ENCODE data around the gene PARD3. TPM values are rescaled to one million over a fixed set of nuclear protein-coding genes. Genes with fewer than 3 reads are reported as not detected.
"Not testable (repeated sequence)": the region's sequence is repeated elsewhere in the genome, so short reads cannot be mapped to it uniquely, and the experiment has no call there.

PARD3 gene
- total RNA-seq, 1 donor from 2014 or later: 25.3 TPM

DNA sequence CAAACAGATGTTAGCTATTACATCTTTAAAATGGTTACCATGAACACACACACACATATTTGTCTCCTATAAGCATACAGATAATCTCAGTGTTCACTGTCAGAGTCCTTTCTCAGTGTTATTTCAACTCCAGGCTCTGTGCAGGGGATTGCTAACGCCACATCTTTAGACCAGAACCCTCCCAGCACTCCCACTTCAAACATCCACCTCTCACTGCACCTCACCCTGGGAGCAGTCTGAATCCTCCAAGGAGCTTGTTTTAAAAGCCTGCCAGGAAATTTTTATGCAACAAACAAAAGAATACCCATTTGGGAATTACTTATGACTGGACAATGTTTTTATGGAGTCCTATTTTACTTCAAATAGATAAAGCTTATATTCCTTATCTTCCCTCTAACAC is 107.4 kb downstream of the PARD3 start:
- intact Hi-C loops (cut with micrococcal nuclease): no loop called here
- DNase-seq: no peak
- no peak for ATAC-seq

- ATAC-seq; intact Hi-C loops (cut with micrococcal nuclease); DNase-seq: not testable (repeated sequence)
Observed at GRCh38 chr10:34706992-34707391, 108.1 kb downstream of the PARD3 start.

DNA sequence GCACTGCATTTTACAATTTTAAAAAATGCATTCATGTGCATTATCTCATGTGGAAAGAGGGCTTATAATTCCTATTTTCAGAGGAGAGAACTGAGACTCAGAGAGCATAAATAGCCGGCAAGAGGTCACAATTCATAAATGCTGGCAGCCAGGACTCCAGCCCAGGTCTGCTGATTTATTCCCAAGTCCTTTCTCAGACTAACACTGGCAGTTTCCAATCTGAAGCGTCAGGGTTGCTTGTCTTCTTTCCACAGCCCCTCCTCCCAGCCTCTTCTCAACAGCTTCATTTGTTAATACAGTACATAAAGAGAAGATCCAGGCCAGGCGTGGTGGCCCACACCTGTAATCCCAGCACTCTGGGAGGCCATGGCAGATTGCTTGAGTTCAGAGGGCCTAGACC is 108.9 kb downstream of the PARD3 start:
- DNase-seq (no peak), ATAC-seq (peak; percentile 29)
- intact Hi-C loops (cut with micrococcal nuclease): no loop called here

GRCh38 chr10:34705563-34705962 is 109.5 kb downstream of the PARD3 start:
- DNase-seq (no peak), ATAC-seq (no peak)
- intact Hi-C loops (cut with micrococcal nuclease): no loop called here

DNA sequence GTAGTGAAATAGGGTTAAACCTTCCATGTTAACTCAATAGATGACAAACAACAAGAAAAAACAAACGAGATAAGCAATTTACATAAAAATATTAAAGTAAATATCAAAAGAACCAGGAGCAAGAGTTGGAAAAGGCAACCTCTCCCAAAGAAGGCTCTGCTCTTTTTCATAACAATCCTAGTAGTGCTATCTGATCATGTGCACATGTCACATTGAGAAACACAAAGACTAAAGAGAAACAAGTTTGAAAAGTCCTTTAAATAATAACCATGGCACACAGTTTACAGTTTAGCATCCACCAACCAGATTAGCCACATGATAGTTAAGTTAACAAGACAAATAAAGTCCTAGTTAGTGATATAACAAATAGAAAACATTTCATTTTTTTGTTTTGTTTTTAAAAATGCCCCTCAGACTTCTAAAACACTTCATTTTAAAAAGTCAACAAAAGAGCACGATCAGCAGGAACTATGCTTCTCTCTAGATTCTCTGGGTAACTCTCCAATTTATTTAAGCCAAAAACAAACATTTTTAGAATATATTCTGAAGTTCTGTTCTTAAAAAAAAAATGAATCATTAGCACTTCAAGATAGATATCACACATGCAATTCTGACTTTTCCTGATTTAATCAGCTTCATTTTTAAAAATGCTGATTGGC is 110.4 kb downstream of the PARD3 start:
- intact Hi-C loops (cut with micrococcal nuclease): no loop called here
- ATAC-seq: no peak

GRCh38 chr10:34702982-34703381 is 112.1 kb downstream of the PARD3 start:
- intact Hi-C loops (cut with micrococcal nuclease): no loop called here
- ATAC-seq (no peak), DNase-seq (no peak)

More for the DNA sequence above, 110.4 kb downstream of the PARD3 start:
- DNase-seq: no peak

DNA sequence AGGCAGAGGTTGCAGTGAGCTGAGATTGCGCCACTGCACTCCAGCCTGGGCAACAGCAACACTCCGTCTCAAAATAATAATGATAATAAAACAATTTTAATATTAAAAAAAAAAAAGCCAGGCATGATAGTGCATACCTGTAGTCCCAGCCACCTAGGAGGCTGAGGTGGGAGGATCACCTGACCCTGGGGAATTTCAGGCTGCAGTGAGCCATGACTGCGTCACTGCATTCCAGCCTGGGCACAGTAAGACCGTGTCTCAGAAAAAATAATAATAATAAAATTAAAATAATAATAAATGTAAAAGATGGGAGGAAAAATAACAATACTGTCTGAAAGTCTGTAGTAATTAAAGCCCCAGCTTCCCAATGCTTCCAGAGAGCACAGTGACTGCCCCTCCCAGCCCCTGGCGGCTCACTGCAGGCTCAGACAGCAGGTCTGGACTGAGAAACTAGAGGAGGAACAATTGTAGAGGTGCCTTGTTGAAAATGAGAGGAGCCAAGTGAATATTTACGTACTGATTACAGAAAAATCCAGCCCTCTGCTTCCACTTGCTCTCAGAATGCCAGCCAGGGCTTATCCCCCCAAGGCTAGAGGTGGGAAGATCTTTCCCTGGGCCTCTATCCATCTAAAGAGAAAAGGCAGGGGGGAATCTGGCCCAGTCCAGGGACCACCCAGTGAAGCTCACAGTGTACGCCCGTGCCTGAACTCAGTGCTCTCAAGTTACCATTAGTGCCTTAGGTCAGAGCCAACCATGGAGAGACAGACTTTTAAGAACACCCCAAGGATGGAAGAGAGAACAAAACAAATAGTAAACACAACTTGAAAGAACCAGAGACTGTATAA is 112.8 kb downstream of the PARD3 start:
- DNase-seq: no peak
- peak; percentile 6 for ATAC-seq
- intact Hi-C loops (cut with micrococcal nuclease): no loop called here

GRCh38 chr10:34701194-34701593 is 113.9 kb downstream of the PARD3 start:
- DNase-seq: no peak
- ATAC-seq: no peak
- intact Hi-C loops (cut with micrococcal nuclease): no loop called here

GRCh38 chr10:34700752-34701151 is 114.3 kb downstream of the PARD3 start:
- ATAC-seq; intact Hi-C loops (cut with micrococcal nuclease); DNase-seq: not testable (repeated sequence)

DNA sequence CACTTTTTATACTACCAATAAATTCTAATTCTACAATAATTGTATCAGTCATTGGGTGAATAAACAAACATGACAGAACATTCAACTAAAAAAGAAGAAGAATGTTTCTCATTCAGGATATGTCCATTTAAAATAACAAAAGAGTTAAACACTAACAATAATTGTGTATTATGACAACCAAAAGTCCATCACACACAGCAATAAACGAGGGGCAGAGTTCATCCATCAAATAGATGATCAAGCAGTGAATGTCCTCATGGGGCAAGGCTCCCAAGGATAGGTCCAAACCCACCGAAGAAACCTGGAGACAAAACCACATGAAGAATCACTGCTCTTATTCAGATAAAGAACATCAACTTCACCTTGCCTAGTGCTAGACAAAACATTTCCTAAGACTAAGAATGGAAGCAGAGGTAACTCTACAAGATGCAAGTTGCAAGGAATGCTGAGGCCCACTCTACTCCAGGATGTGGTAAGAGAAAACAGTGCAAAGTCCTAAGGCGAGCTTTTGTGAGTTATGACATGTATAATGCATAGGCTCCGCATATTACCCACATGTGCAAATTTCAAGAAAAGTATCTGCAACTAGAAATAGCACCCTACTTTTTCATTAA is 115.1 kb downstream of the PARD3 start:
- intact Hi-C loops (cut with micrococcal nuclease): no loop called here
- ATAC-seq (no peak), DNase-seq (no peak)

- intact Hi-C loops (cut with micrococcal nuclease): no loop called here
- no peak for DNase-seq
- ATAC-seq: no peak
Observed at GRCh38 chr10:34698979-34699378, 116.1 kb downstream of the PARD3 start.

GRCh38 chr10:34698248-34698831 is 116.8 kb downstream of the PARD3 start:
- DNase-seq (no peak), ATAC-seq (no peak)
- intact Hi-C loops (cut with micrococcal nuclease): no loop called here

GRCh38 chr10:34697351-34698247 is 117.5 kb downstream of the PARD3 start:
- intact Hi-C loops (cut with micrococcal nuclease): no loop called here
- ATAC-seq (no peak), DNase-seq (no peak)

GRCh38 chr10:34696423-34696822 is 118.7 kb downstream of the PARD3 start:
- ATAC-seq (peak; percentile 46), DNase-seq (no peak)
- intact Hi-C loops (cut with micrococcal nuclease): no loop called here

DNA sequence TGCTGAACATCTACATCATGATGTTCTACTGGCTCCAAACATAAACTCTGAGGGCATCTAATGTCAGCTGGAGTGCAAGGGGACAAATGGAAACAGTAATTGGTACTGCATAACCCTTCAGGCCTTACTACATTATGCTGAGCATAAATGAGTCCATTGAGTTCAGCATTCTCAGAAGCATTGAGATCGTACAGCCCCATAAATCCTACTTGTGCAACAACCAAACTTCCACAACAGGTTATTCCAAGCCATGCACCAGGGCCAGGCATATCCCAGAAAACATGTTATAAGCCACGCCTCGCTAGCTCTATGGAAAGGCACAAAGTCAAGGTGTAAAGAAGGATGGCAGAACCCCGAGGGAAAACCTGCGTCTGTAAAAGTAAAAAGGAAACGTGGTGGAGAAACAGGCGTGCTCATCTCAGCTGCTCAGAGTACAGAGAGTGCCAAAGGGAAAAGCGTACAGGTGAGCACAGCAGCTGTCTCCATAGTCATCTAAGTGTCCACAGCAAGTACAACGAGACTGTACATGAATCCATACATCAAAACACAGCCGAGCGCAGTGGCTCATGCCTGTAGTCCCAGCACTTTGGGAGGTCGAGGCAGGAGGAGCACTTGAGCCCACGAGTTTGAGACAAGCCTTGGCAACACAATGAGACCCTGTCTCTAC is 124.6 kb downstream of the PARD3 start:
- intact Hi-C loops (cut with micrococcal nuclease): no loop called here
- DNase-seq: no peak
- no peak for ATAC-seq

- ATAC-seq: peak; percentile 62
- intact Hi-C loops (cut with micrococcal nuclease): no loop called here
- DNase-seq: peak; percentile 47
Observed at GRCh38 chr10:34689053-34689452, 126.0 kb downstream of the PARD3 start.

DNA sequence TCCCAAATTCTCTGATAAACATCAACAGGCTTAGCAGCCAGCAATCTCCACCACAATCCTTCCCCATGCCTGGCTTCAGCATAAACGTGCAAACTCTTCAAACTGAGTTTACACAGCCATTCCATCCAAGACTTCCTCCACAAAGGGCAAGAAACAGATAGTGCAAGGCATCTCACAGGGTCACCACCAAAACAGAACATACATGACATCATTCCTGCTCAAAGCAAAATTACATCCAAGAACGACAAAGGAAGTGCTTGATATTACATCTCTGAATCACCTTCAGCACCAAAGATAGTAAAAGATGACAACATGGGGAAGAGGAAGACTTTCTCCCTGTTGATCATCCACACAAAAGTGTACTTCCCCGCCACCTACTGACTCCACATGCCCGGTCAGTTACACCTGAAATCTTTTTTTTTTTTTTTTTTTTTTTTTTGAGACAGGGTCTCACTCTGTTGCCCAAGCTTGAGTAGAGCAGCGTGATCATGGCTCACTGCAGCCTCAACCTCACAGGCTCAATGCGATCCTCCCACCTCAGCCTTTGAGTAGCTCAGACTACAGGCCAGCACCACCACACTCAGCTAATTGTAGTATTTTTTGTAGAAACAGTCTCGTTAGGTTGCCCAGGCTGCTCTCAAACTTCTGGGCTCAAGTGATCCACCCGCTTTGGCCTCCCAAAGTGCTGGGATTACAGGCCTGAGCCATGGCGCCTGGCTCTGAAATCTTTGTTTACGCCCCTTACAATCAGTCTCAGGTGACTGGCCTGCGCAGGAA is 127.5 kb downstream of the PARD3 start:
- intact Hi-C loops (cut with micrococcal nuclease): no loop called here
- peak; percentile 31 for ATAC-seq

DNA sequence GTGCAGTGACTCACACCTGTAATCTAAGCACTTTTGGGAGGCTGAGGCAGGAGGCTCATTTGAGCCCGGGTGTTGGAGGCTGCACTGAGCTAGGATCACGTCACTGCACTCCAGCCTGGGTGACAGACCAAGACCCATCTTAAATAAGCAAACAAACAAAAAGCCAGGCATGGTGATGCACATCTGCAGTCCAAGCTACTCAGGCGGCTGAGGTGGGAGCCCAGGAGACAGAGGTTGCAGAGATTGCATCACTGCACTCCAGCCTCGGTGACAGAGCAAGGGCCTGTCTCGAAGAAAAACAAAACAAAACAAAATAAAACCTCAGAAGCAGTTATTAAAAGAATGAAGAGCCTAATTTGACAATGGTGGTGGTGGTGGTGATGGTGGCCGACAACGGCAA is 132.5 kb downstream of the PARD3 start:
- no peak for ATAC-seq
- intact Hi-C loops (cut with micrococcal nuclease): no loop called here

More for the DNA sequence above, 127.5 kb downstream of the PARD3 start:
- DNase-seq: no peak

More for the DNA sequence above, 132.5 kb downstream of the PARD3 start:
- DNase-seq: no peak
